ENCODE data around the gene CNTRL. TPM values are rescaled to one million over a fixed set of nuclear protein-coding genes. Genes with fewer than 3 reads are reported as not detected.
"Not testable (repeated sequence)": the region's sequence is repeated elsewhere in the genome, so short reads cannot be mapped to it uniquely, and the experiment has no call there.

Gene CNTRL
- total and polyA plus RNA-seq, 2 of the 8 experiments (the other 6 are each of a cell fraction or from before 2014, with no cell fraction given) = 5.1 to 13.9 TPM

DNA sequence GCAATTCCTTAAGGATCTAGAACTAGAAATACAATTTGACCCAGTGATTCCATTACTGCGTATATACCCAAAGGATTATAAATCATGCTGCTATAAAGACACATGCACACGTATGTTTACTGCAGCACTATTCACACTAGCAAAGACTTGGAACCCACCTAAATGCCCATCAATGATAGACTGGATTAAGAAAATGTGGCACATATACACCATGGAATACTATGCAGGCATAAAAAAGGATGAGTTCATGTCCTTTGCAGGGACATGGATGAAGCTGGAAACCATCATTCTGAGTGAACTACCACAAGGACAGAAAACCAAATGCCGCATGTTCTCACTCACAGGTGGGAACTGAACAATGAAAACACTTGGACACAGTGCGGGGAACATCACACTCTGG, 46.5 kb upstream of the CNTRL start:
- H4K5ac ChIP-seq (ENCODE audit: insufficient read length, low read depth, low read length); H2BK5ac ChIP-seq (ENCODE audit: low read depth, low read length); H2BK120ac ChIP-seq (replicated peaks; ENCODE audit: low read depth, low read length); H3K79me1 ChIP-seq (ENCODE audit: low read depth, low read length); H3K56ac ChIP-seq (replicated peaks; ENCODE audit: insufficient read length, low read depth, low read length); H2AFZ ChIP-seq (ENCODE audit: low read length); H3K4ac ChIP-seq (replicated peaks; ENCODE audit: insufficient read length, low read depth, low read length); DNase-seq (ENCODE audit: low read depth in 1 of 2, low spot score in 2 of 2); FAIRE-seq; H3K36me3 ChIP-seq (ENCODE audit: control insufficient read depth in 2 of 4, insufficient read depth in 4 of 4, low read length in 3 of 4); H3K4me1 ChIP-seq (replicated peaks in 1 of 4; ENCODE audit: control insufficient read depth in 3 of 4, insufficient read depth in 4 of 4, low read length in 3 of 4); H4K20me1 ChIP-seq (replicated peaks in 1 of 2; ENCODE audit: control insufficient read depth in 1 of 2, insufficient read depth in 2 of 2, low read length in 2 of 2); H3K9me3 ChIP-seq (ENCODE audit: insufficient read depth in 2 of 2, low read depth in 1 of 2, low read length in 1 of 2); H3K4me3 ChIP-seq (ENCODE audit: extremely low read depth in 1 of 4, insufficient read depth in 2 of 4, low read depth in 3 of 4, low read length in 4 of 4); H3K27me3 ChIP-seq (replicated peaks in 1 of 4; ENCODE audit: control insufficient read depth in 3 of 4, extremely low read depth in 1 of 4, insufficient read depth in 3 of 4, low read length in 3 of 4); H3K4me2 ChIP-seq (ENCODE audit: insufficient read depth in 1 of 2, low read depth in 2 of 2, low read length in 2 of 2); H3K23me2 ChIP-seq (ENCODE audit: low read depth, low read length); H3K23ac ChIP-seq (ENCODE audit: insufficient read length); H2AK5ac ChIP-seq (ENCODE audit: low read depth, low read length); H3K27ac ChIP-seq (ENCODE audit: low read depth, low read length); H4K8ac ChIP-seq (ENCODE audit: extremely low read depth, insufficient read depth, low read length); H3K18ac ChIP-seq (ENCODE audit: extremely low read depth, low read length); POLR2A ChIA-PET (ENCODE audit: partially characterized antibody); H2BK12ac ChIP-seq (ENCODE audit: low read depth, low read length); H2BK15ac ChIP-seq (ENCODE audit: low read length); H3K9ac ChIP-seq (replicated peaks in 1 of 4; ENCODE audit: extremely low read depth in 1 of 4, low read depth in 3 of 4, low read length in 3 of 4); H3K14ac ChIP-seq (ENCODE audit: insufficient read length); H2BK20ac ChIP-seq (ENCODE audit: low read length); H3K79me2 ChIP-seq (ENCODE audit: control insufficient read depth in 1 of 2, insufficient read depth in 2 of 2, low read length in 2 of 2); H4K91ac ChIP-seq (replicated peaks; ENCODE audit: insufficient read length, low read length): not testable (repeated sequence)
- CTCF ChIA-PET (ENCODE audit: partially characterized antibody) = interaction anchor here (0.9 to 1.4 kb wide), 2 partner anchors 11 to 27 kb away, joined by 3 to 7 read pairs; no protein-coding TSS in a partner anchor
- WGBS, 2 experiments (ENCODE audit: extremely low coverage in 1 of 2, insufficient coverage in 1 of 2, insufficient read length in 1 of 2, insufficient replicate concordance in 2 of 2, low coverage in 1 of 2, low lambda C conversion rate in 2 of 2, missing lambda C conversion rate in 1 of 2) = 94% methylated on average over 4 of the region's 4 CpGs; no CpG with 5 or more reads in 1 of the 2 experiments
